ENCODE data around the gene MS4A4E.
"Not testable (repeated sequence)": the region's sequence is repeated elsewhere in the genome, so short reads cannot be mapped to it uniquely, and the experiment has no call there.

The MS4A4E gene

DNA sequence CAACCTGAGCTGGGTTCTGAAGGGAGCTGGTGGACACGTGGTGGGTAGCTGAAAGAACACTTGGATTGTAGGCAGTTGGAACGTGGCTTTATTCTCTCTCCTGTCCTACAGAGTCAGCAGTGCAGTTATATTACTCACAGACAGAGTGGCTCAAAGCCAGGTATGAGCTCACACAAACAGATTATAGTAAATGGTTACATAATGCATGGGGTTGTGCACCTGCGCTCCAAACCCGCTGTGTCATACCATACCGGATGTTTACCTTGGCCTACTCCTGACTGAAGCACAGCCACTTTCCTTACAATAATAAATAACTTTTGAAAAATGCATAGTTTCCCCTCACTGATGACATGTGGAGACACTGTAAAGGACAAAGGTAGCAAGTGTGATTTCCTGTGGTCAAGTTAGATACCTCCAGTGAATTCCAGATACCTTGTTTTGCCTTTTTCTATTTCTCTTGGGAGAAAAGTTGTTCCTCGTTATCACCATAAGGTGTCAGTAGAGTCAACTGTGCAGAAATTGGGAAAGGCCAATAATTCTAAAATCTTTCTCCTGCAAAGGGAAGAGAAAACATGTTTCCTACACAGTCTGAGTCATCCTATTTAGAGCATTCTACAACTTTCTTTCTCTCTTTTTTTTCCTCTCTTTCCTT is 73.5 kb downstream of the MS4A4E start:
- no peak for DNase-seq

DNA sequence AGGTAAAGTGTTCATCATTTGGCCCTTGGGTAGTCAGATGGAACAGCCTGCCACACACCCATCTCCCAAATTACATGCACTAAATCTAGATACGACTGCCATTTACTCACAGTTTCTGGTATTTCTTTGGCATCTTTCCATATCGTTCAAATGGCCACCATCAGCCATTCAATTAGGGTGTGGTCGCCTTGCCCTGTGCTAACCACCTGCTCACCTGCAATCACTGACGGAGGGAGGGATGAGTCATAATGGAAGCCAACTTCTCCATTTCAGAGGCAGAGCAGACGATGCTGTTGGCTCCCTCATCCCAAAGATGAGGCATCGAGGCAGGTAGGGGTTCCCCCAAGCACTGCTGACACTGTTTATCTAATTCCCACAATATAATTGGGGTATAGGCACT is 74.6 kb downstream of the MS4A4E start:
- no peak for DNase-seq

DNA sequence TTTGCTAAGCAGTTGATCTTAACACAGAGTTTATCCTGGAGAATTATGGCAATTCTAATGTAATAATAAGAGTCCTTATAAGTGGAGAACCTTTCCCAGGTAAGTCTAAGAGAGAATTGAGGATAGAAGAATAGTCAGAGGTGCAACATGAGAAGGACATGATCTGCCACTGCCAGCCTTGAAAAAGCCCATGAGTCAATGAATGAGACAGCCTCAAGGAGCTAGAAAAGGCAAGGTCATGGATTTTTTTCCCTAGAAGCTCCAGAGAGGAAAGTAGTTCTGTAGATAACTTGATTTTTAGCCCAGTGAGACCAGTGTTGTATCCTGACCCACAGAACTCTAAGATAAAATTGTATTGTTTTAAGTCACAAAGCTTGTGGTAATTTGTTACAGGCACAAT is 77.0 kb downstream of the MS4A4E start:
- no peak for DNase-seq

DNA sequence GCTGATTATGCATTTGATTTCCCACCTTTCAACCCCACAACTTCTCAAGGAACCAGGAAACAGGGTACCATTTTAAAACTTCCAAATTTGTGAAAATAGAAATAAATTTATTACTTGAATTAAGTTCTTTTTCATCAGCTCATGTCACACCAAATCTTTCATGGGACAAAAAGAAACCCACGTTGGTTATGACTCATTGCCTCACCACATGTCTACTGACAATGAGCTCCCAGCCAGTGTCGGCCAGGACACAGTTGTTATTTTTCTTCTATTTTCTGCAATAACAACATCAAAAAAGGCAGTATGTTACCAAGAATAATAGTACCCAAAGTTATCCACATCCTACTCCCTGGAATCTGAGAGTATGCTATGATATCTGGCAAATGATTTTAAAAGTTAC is 77.4 kb downstream of the MS4A4E start:
- DNase-seq, result no peak

DNA sequence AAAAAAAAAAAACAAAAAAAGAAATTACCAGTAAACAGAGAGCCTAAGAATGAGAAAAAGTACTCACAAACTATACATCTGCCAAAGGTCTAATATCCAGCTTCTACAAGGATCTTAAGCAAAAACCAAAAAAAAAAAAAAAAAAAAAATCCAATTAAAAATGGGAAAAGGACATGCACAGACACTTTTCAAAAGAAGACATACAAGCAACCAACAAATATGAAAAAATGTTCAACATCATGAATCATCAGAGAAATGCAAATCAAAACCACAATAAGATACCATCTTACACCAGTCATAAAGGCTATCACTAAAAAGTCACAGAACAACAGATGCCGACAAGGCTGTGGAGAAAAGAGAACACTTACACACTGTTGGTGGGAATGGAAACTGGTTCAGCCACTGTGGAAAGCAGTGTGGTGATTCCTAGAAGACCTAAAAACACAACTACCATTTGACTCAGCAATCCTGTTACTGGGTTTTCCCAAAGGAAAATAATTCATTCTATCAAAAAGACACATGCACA is 78.3 kb downstream of the MS4A4E start:
- no peak for DNase-seq

DNA sequence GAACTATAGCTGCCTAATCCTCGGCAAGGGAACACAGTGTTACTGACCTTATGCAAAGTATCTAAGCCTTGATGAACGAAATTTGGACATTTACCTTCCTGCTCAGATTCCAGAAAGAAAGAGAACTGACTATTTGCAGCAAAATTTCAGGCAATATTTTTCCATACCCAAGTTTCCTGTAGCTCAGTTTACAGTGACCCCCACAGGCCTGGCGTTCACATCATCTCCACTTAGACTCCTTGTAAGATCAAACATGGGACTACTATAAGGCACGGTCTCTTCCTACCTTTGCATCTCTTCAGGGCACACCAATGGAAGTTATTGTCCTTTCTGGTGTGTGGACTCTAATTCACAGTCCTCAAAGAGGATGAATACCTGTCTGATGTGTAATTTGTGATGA is 81.2 kb downstream of the MS4A4E start:
- no peak for DNase-seq

DNA sequence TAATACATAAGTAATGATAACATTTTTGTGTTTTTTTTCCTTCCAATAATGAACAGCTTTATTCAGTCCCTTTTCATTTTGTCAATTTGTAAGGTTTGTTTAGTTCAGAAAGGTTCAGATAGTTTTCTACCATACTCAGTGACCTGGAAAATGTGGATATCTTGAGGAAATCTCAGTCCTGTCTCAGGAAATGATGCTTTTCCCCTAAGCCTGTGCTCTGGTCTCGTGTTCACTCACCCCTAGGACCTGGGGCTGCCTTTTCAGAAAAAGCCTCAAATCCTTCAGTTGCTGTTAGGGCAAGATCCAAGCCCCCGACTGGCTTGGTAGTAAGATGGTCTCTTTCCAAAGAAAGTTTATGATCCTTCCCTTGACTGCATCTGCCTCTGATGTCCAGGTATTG is 81.8 kb downstream of the MS4A4E start:
- no peak for DNase-seq

DNA sequence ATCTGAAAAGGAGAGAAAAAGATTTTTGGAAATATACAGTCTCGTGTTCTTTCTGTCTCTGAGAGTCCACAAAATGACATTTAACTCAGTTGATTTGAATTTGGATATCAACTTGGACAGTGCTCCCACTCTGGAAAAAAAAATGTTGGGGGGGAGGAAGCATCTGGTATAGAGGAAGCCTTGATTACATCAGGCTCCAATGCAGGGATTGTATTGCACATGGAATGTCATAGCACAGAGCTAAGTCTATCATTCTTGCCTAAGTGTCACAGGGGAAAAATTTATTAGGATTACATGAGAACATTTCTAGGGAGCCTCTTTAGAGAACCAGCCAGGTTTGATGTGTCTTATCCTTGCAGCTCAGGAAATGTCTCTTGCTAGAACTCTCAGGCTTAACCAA is 83.1 kb downstream of the MS4A4E start:
- no peak for DNase-seq

DNA sequence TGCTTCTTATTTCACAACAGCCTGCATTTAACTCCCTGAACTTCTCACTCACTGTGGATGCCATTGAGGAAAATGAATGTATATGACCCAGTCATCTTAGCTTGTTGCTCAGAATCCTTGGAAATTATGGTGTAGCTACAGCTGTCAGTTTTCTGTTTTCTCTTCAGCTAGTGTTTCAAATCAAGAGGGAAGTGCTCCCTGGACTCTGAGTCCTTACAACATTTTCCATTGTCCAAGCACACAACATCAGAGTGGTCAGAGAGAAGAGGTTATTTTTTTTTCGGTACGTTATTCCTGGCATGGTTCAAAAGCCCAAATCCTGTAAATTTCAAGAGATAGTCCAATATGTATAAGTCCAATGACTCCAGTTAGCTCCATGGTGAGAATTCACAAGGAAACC is 83.7 kb downstream of the MS4A4E start:
- no peak for DNase-seq

DNA sequence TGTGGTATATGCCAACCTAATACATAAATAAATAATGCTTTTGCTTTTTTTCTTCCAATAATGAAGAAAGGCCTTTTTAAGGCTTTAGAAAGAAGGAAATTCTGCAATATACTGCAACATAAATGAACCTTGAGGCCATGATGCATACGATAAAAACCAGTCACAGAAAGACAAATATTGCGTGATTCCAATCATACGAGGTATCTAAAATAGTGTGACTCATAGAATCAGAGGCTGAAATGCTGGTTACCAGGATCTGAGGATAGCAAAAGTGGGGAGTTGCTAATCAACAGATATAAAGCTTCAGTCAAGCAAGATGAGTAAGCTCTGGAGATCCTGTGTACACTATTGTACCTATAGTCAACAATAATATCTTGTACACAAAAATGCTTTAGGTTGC is 84.3 kb downstream of the MS4A4E start:
- no peak for DNase-seq

DNA sequence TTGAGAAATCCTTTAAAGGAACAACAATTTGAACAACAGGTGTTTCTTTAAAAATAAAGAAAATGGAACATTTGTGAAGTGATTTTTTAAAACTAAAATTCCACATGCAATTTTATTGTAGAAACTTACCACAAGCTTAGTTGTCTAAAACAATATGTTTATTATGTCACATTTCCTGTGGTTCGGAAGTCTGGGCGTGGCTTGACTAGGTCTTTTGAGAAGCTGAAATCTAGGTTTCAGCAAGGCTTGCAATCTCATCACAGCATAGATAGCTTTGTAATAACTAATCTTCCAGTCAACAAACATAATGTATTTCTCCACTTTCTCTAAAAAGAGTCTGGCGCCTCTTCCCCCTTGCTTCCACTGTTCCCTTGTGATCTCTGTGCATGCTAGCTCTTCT is 87.0 kb downstream of the MS4A4E start:
- no peak for DNase-seq

DNA sequence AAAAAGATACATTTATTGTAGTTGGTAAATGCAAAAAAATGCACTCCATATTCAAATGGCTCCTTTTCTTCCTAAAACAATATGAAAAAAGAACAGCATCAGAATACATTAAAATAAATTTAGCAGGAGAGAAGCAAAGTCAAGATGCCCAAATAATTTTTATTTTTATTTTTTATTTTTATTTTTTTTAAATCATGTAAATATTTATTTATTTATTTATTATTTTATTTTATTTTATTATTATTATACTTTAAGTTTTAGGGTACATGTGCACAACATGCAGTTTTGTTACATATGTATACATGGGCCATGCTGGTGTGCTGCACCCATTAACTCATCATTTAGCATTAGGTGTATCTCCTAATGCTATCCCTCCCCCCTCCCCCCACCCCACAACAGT is 90.2 kb downstream of the MS4A4E start:
- DNase-seq, result not testable (repeated sequence)

DNA sequence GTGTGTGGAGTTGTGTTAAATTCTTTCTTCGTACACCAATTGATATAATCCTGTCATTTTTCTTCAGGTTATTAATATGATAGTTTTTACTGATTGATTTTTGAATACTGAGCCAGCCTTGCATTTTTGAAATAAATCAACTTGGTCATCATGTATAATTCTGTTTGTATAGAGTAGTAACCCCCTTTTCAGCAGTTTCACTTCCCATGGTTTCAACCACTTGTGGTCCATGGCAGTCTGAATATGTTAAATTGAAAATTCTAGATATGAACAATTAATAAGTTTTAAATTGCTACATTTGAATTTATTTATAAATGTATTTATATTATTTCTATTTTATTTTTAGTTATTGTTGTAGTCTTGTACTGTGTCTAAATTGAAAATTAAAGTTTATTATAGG is 92.7 kb downstream of the MS4A4E start:
- no peak for DNase-seq

All from DMS79 treated with DMSO at 0.1 percent for 48 hours (cell line).